ENCODE data around the gene DGKI.

DNA sequence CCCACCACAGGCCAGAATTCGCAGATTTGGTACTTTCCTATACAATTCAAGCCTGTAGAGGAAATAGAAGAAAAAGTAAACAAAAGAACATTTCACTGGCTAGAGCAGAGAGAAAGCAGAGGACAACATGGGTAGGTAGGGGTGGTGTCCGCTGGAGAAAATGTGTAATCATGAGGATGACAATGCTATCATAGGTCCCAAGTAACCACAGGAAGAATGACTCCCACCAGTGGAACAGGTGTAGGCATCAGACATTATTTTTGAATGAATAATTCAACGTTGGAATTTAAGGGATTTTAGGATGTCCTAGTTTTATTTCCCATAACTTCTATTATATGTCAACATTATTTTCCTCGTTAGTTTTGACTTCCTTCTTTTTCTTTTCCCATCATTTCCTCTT lies 248.9 kb downstream of the DGKI start:
- TF ChIP-seq, protein P1, sequence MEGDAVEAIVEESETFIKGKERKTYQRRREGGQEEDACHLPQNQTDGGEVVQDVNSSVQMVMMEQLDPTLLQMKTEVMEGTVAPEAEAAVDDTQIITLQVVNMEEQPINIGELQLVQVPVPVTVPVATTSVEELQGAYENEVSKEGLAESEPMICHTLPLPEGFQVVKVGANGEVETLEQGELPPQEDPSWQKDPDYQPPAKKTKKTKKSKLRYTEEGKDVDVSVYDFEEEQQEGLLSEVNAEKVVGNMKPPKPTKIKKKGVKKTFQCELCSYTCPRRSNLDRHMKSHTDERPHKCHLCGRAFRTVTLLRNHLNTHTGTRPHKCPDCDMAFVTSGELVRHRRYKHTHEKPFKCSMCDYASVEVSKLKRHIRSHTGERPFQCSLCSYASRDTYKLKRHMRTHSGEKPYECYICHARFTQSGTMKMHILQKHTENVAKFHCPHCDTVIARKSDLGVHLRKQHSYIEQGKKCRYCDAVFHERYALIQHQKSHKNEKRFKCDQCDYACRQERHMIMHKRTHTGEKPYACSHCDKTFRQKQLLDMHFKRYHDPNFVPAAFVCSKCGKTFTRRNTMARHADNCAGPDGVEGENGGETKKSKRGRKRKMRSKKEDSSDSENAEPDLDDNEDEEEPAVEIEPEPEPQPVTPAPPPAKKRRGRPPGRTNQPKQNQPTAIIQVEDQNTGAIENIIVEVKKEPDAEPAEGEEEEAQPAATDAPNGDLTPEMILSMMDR (conservative IDR thresholded peaks at IDR 0.05), result no peak
- no peak for TF ChIP-seq EZH2 (IDR thresholded peaks at IDR 0.05; ENCODE audit: low read depth)
